GM21825 (cell line): ENCODE data around the gene LMBR1.

Source experiments
- ATAC-seq: cut with Tn5 transposase; IDR thresholded peaks from one replicate; pipeline ENCODE4 v1.9.1; 2021; ENCODE audit warnings: mild to moderate bottlenecking, moderate library complexity; ENCODE audit not compliant: unreplicated experiment

LMBR1 gene

GRCh38 chr7:156635529-156636385 is 257.2 kb downstream of the LMBR1 start:
- ATAC-seq: no peak

DNA sequence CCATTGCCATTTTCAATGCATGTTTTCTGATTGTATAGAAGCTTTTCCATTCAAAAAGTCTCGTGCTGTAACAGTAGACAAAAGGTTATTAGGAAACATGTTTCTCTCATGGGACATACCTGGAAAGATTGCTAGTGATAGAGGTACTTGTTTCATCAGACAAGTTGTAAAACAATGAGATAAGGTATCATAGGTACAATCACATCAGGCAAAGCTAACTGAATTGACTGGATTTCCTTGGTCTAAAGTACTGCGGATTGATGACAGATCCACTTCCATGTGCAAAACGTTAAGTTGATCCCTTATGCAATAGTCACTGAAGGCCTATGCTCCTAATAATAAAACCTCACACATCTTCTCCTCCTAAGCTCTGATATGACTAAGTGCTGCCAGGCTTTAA is 258.9 kb downstream of the LMBR1 start:
- no peak for ATAC-seq

DNA sequence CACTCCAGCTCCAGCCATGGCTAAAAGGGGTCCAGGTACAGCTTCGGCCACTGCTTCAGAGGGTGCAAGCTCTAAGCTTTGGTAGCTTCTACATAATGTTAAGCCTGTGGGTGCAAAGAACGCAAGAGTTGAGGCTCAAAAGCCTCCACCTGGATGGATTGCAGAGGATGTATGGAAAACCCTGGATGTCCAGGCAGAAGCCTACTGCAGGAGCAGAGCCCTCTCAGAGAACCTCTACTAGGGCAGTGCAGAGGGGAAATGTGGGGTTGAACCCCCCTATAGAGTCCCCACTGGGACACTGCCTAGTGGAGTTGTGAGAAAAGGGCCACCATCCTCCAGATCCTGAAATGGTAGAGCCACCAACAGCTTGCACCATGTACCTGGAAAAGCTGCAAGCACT is 263.1 kb downstream of the LMBR1 start:
- ATAC-seq: no peak

GRCh38 chr7:156628562-156628961 is 264.4 kb downstream of the LMBR1 start:
- no peak for ATAC-seq
